K562 (cell line): ENCODE data around the gene SCRN2. TPM values are rescaled to one million over a fixed set of nuclear protein-coding genes. Genes with fewer than 3 reads are reported as not detected.
A peak's percentile ranks its signal among the peaks of the same experiment; 100 is the strongest.

Source experiments
- BRCA1 ChIP-seq, 2 experiments: fragments of 450-650 bp in 1 of 2; sonication (generic) in 1 of 2; formaldehyde crosslinking in 1 of 2; IDR thresholded peaks; 2 replicates each; pipeline versions ENCODE4 v1.5.0 to v1.6.1; 2017 to 2020; ENCODE audit warnings: mild to moderate bottlenecking in 1 of 2, missing genetic modification reagents in 1 of 2
- CBX5 ChIP-seq: IDR thresholded peaks from 2 replicates; pipeline ENCODE4 v1.6.1; 2014; ENCODE audit warnings: low read depth, borderline replicate concordance
- NKRF ChIP-seq: fragments of 450-650 bp; IDR thresholded peaks from 2 replicates; pipeline ENCODE4 v1.6.1; 2016; ENCODE audit warnings: borderline replicate concordance
- NR2C2 ChIP-seq, 2 experiments: fragments of 200-800 bp in 1 of 2; sonication (Bioruptor generic) in 1 of 2; sonication (generic) in 1 of 2; formaldehyde crosslinking in 1 of 2; IDR thresholded peaks; 2 replicates each; pipeline versions ENCODE4 v1.6.1 to v1.8.0; 2016 to 2022; ENCODE audit warnings: mild to moderate bottlenecking in 1 of 2, missing compliant biosample characterization in 1 of 2, missing genetic modification characterization in 1 of 2, missing genetic modification reagents in 1 of 2
- SIN3A ChIP-seq, 2 experiments: fragments of 150-350 bp in 1 of 2; IDR thresholded peaks; 2 replicates each; pipeline ENCODE4 v1.6.1; 2011 to 2016; ENCODE audit warnings: borderline replicate concordance in 2 of 2, low read depth in 2 of 2, low read length in 2 of 2, mild to moderate bottlenecking in 2 of 2, moderate library complexity in 2 of 2; ENCODE audit not compliant: control insufficient read depth in 1 of 2
- TEAD4 ChIP-seq, 2 experiments: sonication (generic) in 1 of 2; formaldehyde crosslinking in 1 of 2; IDR thresholded peaks; 2 replicates each; pipeline versions ENCODE4 v1.6.1 to v1.8.0; 2012 to 2022; ENCODE audit warnings: borderline replicate concordance in 1 of 2, inconsistent platforms in 1 of 2, low read length in 1 of 2, mild to moderate bottlenecking in 1 of 2, missing genetic modification reagents in 1 of 2
- ZBTB1 ChIP-seq: sonication (generic); formaldehyde crosslinking; IDR thresholded peaks from 2 replicates; pipeline ENCODE4 v1.8.1; 2023; ENCODE audit warnings: missing genetic modification reagents, low read depth, mild to moderate bottlenecking, borderline replicate concordance
- ZBTB33 ChIP-seq: sonication (generic); formaldehyde crosslinking; IDR thresholded peaks from 2 replicates; pipeline ENCODE4 v1.8.1; 2023; ENCODE audit warnings: mild to moderate bottlenecking, missing genetic modification reagents
- ZKSCAN1 ChIP-seq: fragments of 150-350 bp; IDR thresholded peaks from 2 replicates; pipeline ENCODE4 v1.6.1; 2016; ENCODE audit warnings: low read depth, low read length
- ZMIZ1 ChIP-seq, 2 experiments: fragments of 150-350 bp in 1 of 2; IDR thresholded peaks; 2 replicates each; pipeline ENCODE4 v1.6.1; 2012 to 2016; ENCODE audit warnings: low read depth in 2 of 2, low read length in 2 of 2, mild to moderate bottlenecking in 1 of 2, moderate library complexity in 1 of 2
- ZNF239 ChIP-seq: fragments of 250-450 bp; sonication (Bioruptor Pico); IDR thresholded peaks from 2 replicates; pipeline ENCODE4 v1.4.0; 2020; ENCODE audit warnings: mild to moderate bottlenecking
- ZNF609 ChIP-seq: sonication (generic); formaldehyde crosslinking; IDR thresholded peaks from 2 replicates; pipeline ENCODE4 v1.8.1; 2023; ENCODE audit warnings: missing genetic modification reagents, mild to moderate bottlenecking, borderline replicate concordance
- polyA plus RNA-seq, 8 experiments: library from polyadenylated mRNA; depleted of rRNA in 4 of 8; stranded (reverse) in 5 of 8; unstranded in 3 of 8; fragments of >200 nt; fragmentation: Nextera tagmentation in 2 of 8; fragmentation: Illumina TruSeq in 1 of 8; extraction: Ambion mirVana in 2 of 8; extraction: Trizol in 1 of 8; gene quantifications; 2 replicates each; pipeline versions ENCODE4 v1.2.1 to v1.2.3, GENCODE V29; 2011 to 2014; ENCODE audit warnings: inconsistent platforms in 1 of 8, missing spikeins in 1 of 8
- total RNA-seq, 7 experiments: library from RNA; depleted of rRNA in 6 of 7; stranded (reverse); fragments of >200 nt in 6 of 7; fragmentation: Illumina TruSeq in 2 of 7; extraction: Trizol in 2 of 7; gene quantifications; 2 replicates each; pipeline versions ENCODE4 v1.2.1 to v1.2.3, GENCODE V29; 2011 to 2021; ENCODE audit warnings: low replicate concordance in 1 of 7

Gene SCRN2
- total and polyA plus RNA-seq, 9 of the 15 experiments (the other 6 are each of a cell fraction or from before 2014, with no cell fraction given): 0.25 to 32.9 (median 13.6) TPM

GRCh38 chr17:47877368-47878034, 36.4 kb upstream of the SCRN2 start (continued):
- peak in 1 of 2 experiments; percentile 75; a peak in 1 of 4 replicates for TF ChIP-seq ZMIZ1 (IDR thresholded peaks at IDR 0.05; ENCODE audit: low read depth in 2 of 2, low read length in 2 of 2)
- no peak for TF ChIP-seq ZBTB1
- no peak for TF ChIP-seq SIN3A (IDR thresholded peaks at IDR 0.05; ENCODE audit: borderline replicate concordance in 2 of 2, control insufficient read depth in 1 of 2, low read depth in 2 of 2, low read length in 2 of 2)
- TF ChIP-seq TEAD4 (IDR thresholded peaks at IDR 0.05; ENCODE audit: low read length): peak; percentile 82
- no peak for TF ChIP-seq TEAD4 (CRISPR knock-in tag; IDR thresholded peaks at IDR 0.05; ENCODE audit: borderline replicate concordance)
- TF ChIP-seq NR2C2 (CRISPR knock-in tag; IDR thresholded peaks at IDR 0.05): no peak
- TF ChIP-seq NR2C2 (tag; IDR thresholded peaks at IDR 0.05): no peak
- TF ChIP-seq ZNF239 (CRISPR knock-in tag): 0 out of 2 replicates have a peak, but pooled peaks have one; percentile 55
- 0 out of 2 replicates have a peak, but pooled peaks have one; percentile 33 for TF ChIP-seq ZKSCAN1
- no peak for TF ChIP-seq NKRF
- TF ChIP-seq CBX5: no peak
- TF ChIP-seq ZNF609: no peak
- no peak for TF ChIP-seq ZBTB33 (CRISPR knock-in tag)
- TF ChIP-seq BRCA1 (IDR thresholded peaks at IDR 0.05): no peak
- TF ChIP-seq BRCA1 (CRISPR knock-in tag; IDR thresholded peaks at IDR 0.05): no peak
